ENCODE data around the gene HAPSTR1. TPM values are rescaled to one million over a fixed set of nuclear protein-coding genes. Genes with fewer than 3 reads are reported as not detected.
A peak's percentile ranks its signal among the peaks of the same experiment; 100 is the strongest.

HAPSTR1 gene
- total RNA-seq, 1 donor from 2014 or later = 143 TPM

DNA sequence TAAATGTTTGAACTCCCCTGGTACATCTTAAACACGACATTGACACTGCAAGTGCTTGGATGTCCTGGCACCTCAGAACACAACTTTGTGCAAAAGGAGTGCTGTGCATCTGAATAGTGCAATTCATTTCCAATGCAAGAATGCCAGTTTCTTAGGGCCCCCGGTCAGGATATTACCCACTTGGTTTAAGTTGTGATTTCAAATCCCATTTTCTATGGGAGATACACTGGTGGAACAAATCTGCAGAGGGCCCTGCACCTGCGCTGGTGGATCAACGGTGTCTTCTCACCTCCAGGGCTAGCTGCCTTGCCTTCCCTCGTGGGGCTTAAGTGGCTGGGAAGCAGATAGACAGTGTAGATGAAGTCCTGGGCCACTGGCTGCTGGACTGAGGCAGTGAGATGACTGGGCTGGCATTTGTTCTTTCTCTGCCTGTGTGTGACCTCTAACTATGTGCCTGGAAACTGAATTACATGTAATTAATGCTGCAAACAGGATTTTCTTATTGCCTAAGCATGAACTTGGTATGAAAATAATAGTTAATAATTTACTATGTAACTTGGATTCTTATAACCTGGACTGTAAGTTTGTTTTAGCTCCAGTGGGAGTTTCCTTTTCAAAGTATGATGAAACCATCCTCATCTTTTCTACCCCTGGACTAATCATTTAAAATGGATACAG, 20.9 kb downstream of the HAPSTR1 start:
- DNase-seq = no peak
- Mint-ChIP-seq H3K4me3 (ENCODE audit: unreplicated experiment) (no peak overlapping the region), H3K36me3 (ENCODE audit: unreplicated experiment) (no peaks in the 10 kb centered on the region), H3K4me1 (ENCODE audit: low read depth, unreplicated experiment) (peaks cover 17% of the 10 kb centered on the region), H3K27ac (ENCODE audit: unreplicated experiment) (no peak overlapping the region), H3K27me3 (ENCODE audit: unreplicated experiment) (peaks cover 6% of the 10 kb centered on the region), H3K9me3 (ENCODE audit: unreplicated experiment) (no peaks in the 10 kb centered on the region)
- no peak for TF ChIP-seq CTCF (IDR thresholded peaks at IDR 0.05; ENCODE audit: partially characterized antibody, unreplicated experiment)

GRCh38 chr16:9112844-9113186, 21.4 kb downstream of the HAPSTR1 start:
- TF ChIP-seq CTCF (IDR thresholded peaks at IDR 0.05; ENCODE audit: partially characterized antibody, unreplicated experiment) = no peak
- Mint-ChIP-seq H3K4me3 (ENCODE audit: unreplicated experiment) (no peak overlapping the region), H3K4me1 (ENCODE audit: low read depth, unreplicated experiment) (peaks cover 18% of the 10 kb centered on the region), H3K27me3 (ENCODE audit: unreplicated experiment) (peaks cover 6% of the 10 kb centered on the region), H3K9me3 (ENCODE audit: unreplicated experiment) (no peaks in the 10 kb centered on the region), H3K27ac (ENCODE audit: unreplicated experiment) (no peak overlapping the region), H3K36me3 (ENCODE audit: unreplicated experiment) (no peaks in the 10 kb centered on the region)
- no peak for DNase-seq

GRCh38 chr16:9113707-9114106, 22.3 kb downstream of the HAPSTR1 start:
- Mint-ChIP-seq H3K27me3 (ENCODE audit: unreplicated experiment) (peaks cover 6% of the 10 kb centered on the region), H3K9me3 (ENCODE audit: unreplicated experiment) (no peaks in the 10 kb centered on the region), H3K27ac (ENCODE audit: unreplicated experiment) (no peak overlapping the region), H3K4me3 (ENCODE audit: unreplicated experiment) (no peak overlapping the region), H3K4me1 (ENCODE audit: low read depth, unreplicated experiment) (peaks cover 16% of the 10 kb centered on the region), H3K36me3 (ENCODE audit: unreplicated experiment) (no peaks in the 10 kb centered on the region)
- DNase-seq = no peak
- no peak for TF ChIP-seq CTCF (IDR thresholded peaks at IDR 0.05; ENCODE audit: partially characterized antibody, unreplicated experiment)

GRCh38 chr16:9114112-9114511, 22.7 kb downstream of the HAPSTR1 start:
- H3K27me3 Mint-ChIP-seq (ENCODE audit: unreplicated experiment) = peaks cover 6% of the 10 kb centered on the region
- H3K4me3 Mint-ChIP-seq (ENCODE audit: unreplicated experiment) = peak overlapping the region; percentile 12
- no peaks in the 10 kb centered on the region for H3K9me3 Mint-ChIP-seq (ENCODE audit: unreplicated experiment)
- H3K27ac Mint-ChIP-seq (ENCODE audit: unreplicated experiment) = no peak overlapping the region
- no peaks in the 10 kb centered on the region for H3K36me3 Mint-ChIP-seq (ENCODE audit: unreplicated experiment)
- TF ChIP-seq CTCF (IDR thresholded peaks at IDR 0.05; ENCODE audit: partially characterized antibody, unreplicated experiment) = no peak
- DNase-seq = no peak
- peaks cover 12% of the 10 kb centered on the region for H3K4me1 Mint-ChIP-seq (ENCODE audit: low read depth, unreplicated experiment)

DNA sequence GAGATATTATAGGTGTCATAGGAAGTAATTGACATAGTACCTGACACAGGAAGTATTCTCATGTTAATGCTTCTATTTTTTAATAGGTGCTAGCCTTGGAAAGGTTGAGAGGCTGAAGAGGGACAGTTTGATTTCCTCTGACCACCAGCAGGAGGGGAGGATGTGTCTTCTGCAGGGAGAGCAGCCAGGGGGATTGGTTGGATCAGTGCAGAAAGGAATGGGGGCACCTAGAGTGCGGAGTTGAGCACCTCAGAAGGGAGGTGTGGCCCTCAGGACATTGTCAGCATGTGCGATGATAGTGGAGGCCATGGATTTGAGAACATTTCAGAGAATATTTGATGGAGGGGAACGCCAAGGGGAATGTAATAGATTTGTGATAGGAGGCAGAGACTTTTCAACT, 23.4 kb downstream of the HAPSTR1 start:
- Mint-ChIP-seq H3K4me1 (ENCODE audit: low read depth, unreplicated experiment) (peaks cover 12% of the 10 kb centered on the region), H3K9me3 (ENCODE audit: unreplicated experiment) (peaks cover 1% of the 10 kb centered on the region), H3K27me3 (ENCODE audit: unreplicated experiment) (peaks cover 6% of the 10 kb centered on the region), H3K27ac (ENCODE audit: unreplicated experiment) (no peak overlapping the region), H3K36me3 (ENCODE audit: unreplicated experiment) (no peaks in the 10 kb centered on the region), H3K4me3 (ENCODE audit: unreplicated experiment) (no peak overlapping the region)
- DNase-seq = no peak
- no peak for TF ChIP-seq CTCF (IDR thresholded peaks at IDR 0.05; ENCODE audit: partially characterized antibody, unreplicated experiment)

All from glutamatergic neuron (in vitro differentiated cells).